WERI-Rb-1 (cell line): ENCODE measurements around the gene QRFP.

Experiments used
- DNase-seq: peaks from one replicate; pipeline ENCODE4 v3.0.0-alpha.2; 2020
- H3K27ac ChIP-seq: fragments of 250-450 bp; sonication (Bioruptor Pico); 2 replicates; pipeline ENCODE4 v1.5.1; 2020; ENCODE audit warnings: mild to moderate bottlenecking, moderate library complexity
- H3K27me3 ChIP-seq: fragments of 250-450 bp; sonication (Bioruptor Pico); 2 replicates; pipeline ENCODE4 v1.5.1; 2021; ENCODE audit warnings: mild to moderate bottlenecking, low read depth, moderate library complexity; ENCODE audit not compliant: insufficient read depth, severe bottlenecking
- H3K36me3 ChIP-seq: fragments of 250-450 bp; sonication (Bioruptor Pico); 2 replicates; pipeline ENCODE4 v1.5.1; 2020; ENCODE audit warnings: mild to moderate bottlenecking, moderate library complexity
- H3K4me3 ChIP-seq: 2 replicates; pipeline ENCODE4 v1.5.1; 2011; ENCODE audit warnings: low read depth, mild to moderate bottlenecking, control low read depth, low read length
- H3K9me3 ChIP-seq: fragments of 250-450 bp; sonication (Bioruptor Pico); 2 replicates; pipeline ENCODE4 v1.5.1; 2021; ENCODE audit warnings: mild to moderate bottlenecking, moderate library complexity; ENCODE audit not compliant: severe bottlenecking
- CTCF ChIP-seq: IDR thresholded peaks from 2 replicates; pipeline ENCODE4 v1.5.1; 2011; ENCODE audit warnings: low read depth, mild to moderate bottlenecking, control low read depth, inconsistent platforms, low read length

QRFP gene

GRCh38 chr9:130938652-130939404 lies 42.2 kb upstream of the QRFP start, which contains the start of gene FIBCD1:
TSS of gene FIBCD1 (minus strand) at chr9:130939247. CDS start at chr9:130938607, 640 bp downstream.
- Histone ChIP-seq H3K36me3 (no peaks in the 10 kb centered on the region; the same call in 1 of the 2 replicates), H3K9me3 (no peaks in the 10 kb centered on the region), H3K27me3 (peaks cover 60% of the 10 kb centered on the region), H3K4me3 (peak within 1 kb of the TSS; percentile 67), H3K27ac (no peak within 1 kb of the TSS)
- peak; percentile 62 for TF ChIP-seq CTCF
- peak; percentile 69 for DNase-seq

- Histone ChIP-seq H3K4me3 (peak overlapping the region; percentile 67), H3K27me3 (peaks cover 56% of the 10 kb centered on the region), H3K27ac (no peak overlapping the region), H3K9me3 (no peaks in the 10 kb centered on the region), H3K36me3 (no peaks in the 10 kb centered on the region; the same call in 1 of the 2 replicates)
- TF ChIP-seq CTCF, result no peak
- DNase-seq, result peak; percentile 39
These were observed 41.6 kb upstream of the QRFP start for GRCh38 chr9:130938184-130938651.

- no peak for DNase-seq
- Histone ChIP-seq H3K36me3 (no peaks in the 10 kb centered on the region; the same call in 1 of the 2 replicates), H3K27me3 (peaks cover 48% of the 10 kb centered on the region), H3K9me3 (no peaks in the 10 kb centered on the region), H3K4me3 (no peak overlapping the region), H3K27ac (no peak overlapping the region)
- no peak for TF ChIP-seq CTCF
These were observed 40.8 kb upstream of the QRFP start for GRCh38 chr9:130937146-130938076.

- no peaks in the 10 kb centered on the region for H3K9me3 ChIP-seq
- H3K4me3 ChIP-seq, result no peak overlapping the region
- no peak for DNase-seq
- H3K27ac ChIP-seq, result no peak overlapping the region
- H3K36me3 ChIP-seq, result no peaks in the 10 kb centered on the region; the same call in 1 of the 2 replicates
- H3K27me3 ChIP-seq, result peaks cover 39% of the 10 kb centered on the region
- TF ChIP-seq CTCF, result no peak
These were observed 39.9 kb upstream of the QRFP start for GRCh38 chr9:130936285-130937117.

- no peak overlapping the region for H3K4me3 ChIP-seq
- no peaks in the 10 kb centered on the region; the same call in 1 of the 2 replicates for H3K36me3 ChIP-seq
- DNase-seq, result no peak
- TF ChIP-seq CTCF, result no peak
- H3K27me3 ChIP-seq, result peaks cover 31% of the 10 kb centered on the region
- no peak overlapping the region for H3K27ac ChIP-seq
- H3K9me3 ChIP-seq, result no peaks in the 10 kb centered on the region
These were observed 39.1 kb upstream of the QRFP start for GRCh38 chr9:130935648-130936271.
